Measurements from ENCODE around the gene CDK18. TPM values are rescaled to one million over a fixed set of nuclear protein-coding genes. Genes with fewer than 3 reads are reported as not detected.

CDK18 gene
- total and polyA plus RNA-seq, 2 donors = 1.8 to 5.4 TPM

DNA sequence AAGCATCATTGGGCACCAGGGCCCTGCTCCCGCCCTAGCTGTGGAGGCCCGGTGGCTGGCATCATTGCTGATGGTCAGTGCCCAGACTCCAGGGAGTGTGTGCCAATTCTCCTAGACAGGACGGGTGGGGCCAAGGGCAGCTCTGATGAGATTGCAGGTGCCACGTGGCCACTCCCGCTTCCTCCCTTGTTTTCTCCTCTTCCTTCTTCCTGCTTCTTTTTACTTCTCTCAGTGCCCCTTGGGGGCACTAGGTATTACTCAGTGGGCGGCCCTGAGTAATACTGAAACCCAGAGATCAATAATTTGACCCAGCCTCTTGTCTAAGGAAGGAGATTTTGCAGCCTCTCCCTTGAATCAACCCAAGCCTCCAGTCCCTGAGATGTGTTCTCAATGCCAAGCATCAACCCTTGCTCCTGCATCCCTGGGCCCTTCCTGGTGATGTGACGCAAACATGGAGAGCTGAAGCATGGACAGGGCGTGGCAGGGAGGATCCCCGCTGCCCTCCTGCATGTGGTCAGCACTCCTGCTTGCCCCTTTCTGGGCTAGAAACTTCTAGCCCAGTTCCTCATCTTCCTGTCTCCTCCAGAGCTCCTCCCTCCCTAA is 32.4 kb downstream of the CDK18 start:
- WGBS = 78% methylated on average over 9 of the region's 9 CpGs

DNA sequence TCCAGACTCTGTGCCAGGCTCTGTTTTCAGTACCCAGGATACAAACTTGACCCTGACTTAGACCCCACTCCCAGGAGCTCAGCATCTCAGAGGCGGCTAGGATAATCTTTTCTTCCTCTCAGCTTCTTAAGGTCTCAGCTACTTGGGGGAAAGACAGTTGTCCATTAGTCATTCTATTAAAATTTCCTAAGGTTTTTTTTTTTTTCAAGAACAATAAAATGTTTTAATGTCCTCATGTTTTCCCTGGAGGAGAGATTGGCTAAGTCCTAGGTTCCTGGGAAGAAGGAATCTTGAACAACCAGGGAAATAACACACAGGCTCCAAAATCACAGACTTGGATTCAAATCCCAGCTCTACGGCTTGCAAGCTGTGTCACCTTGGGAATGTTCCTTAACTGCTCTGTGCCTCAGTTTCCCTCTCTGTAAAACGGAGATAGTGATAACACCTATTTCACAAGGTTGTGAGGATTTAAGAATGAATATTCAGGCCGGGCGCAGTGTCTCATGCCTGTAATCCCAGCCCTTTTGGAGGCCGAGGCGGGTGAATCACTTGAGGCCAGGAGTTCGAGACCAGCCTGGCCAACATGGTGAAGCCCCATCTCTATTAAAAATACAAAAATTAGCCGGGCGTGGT is 33.0 kb downstream of the CDK18 start:
- WGBS = 96% methylated on average over 10 of the region's 10 CpGs
- no peaks in the 10 kb centered on the region for H3K4me1 ChIP-seq (ENCODE audit: control insufficient read depth in 2 of 2, insufficient read depth in 2 of 2, low read length in 2 of 2)
- H3K36me3 ChIP-seq (ENCODE audit: control insufficient read depth in 2 of 2, insufficient read depth in 2 of 2, low read length in 1 of 2) = no peaks in the 10 kb centered on the region
- H3K27ac ChIP-seq (ENCODE audit: low read depth in 1 of 2, low read length in 1 of 2) = no peak overlapping the region
- no peaks in the 10 kb centered on the region for H3K9me3 ChIP-seq (ENCODE audit: control insufficient read depth in 2 of 2, insufficient read depth in 1 of 2, low read length in 1 of 2)
- no peak for DNase-seq (ENCODE audit: low read depth in 6 of 9, low spot score in 9 of 9)
- peaks cover 0 to 30% of the 10 kb centered on the region in 2 donors for H3K27me3 ChIP-seq (ENCODE audit: control insufficient read depth in 2 of 2, insufficient read depth in 1 of 2, low read length in 1 of 2)
- no peak overlapping the region for H3K4me3 ChIP-seq (ENCODE audit: low read length in 2 of 2)

More for the DNA sequence above, 32.4 kb downstream of the CDK18 start:
- Histone ChIP-seq H3K4me1 (ENCODE audit: control insufficient read depth in 2 of 2, insufficient read depth in 2 of 2, low read length in 2 of 2) (no peaks in the 10 kb centered on the region), H3K4me3 (ENCODE audit: low read length in 2 of 2) (no peak overlapping the region), H3K27me3 (ENCODE audit: control insufficient read depth in 2 of 2, insufficient read depth in 1 of 2, low read length in 1 of 2) (peaks cover 0 to 24% of the 10 kb centered on the region in 2 donors), H3K9me3 (ENCODE audit: control insufficient read depth in 2 of 2, insufficient read depth in 1 of 2, low read length in 1 of 2) (no peaks in the 10 kb centered on the region), H3K27ac (ENCODE audit: low read depth in 1 of 2, low read length in 1 of 2) (no peak overlapping the region), H3K36me3 (ENCODE audit: control insufficient read depth in 2 of 2, insufficient read depth in 2 of 2, low read length in 1 of 2) (no peaks in the 10 kb centered on the region)
- DNase-seq (ENCODE audit: low read depth in 6 of 9, low spot score in 9 of 9) = no peak

DNA sequence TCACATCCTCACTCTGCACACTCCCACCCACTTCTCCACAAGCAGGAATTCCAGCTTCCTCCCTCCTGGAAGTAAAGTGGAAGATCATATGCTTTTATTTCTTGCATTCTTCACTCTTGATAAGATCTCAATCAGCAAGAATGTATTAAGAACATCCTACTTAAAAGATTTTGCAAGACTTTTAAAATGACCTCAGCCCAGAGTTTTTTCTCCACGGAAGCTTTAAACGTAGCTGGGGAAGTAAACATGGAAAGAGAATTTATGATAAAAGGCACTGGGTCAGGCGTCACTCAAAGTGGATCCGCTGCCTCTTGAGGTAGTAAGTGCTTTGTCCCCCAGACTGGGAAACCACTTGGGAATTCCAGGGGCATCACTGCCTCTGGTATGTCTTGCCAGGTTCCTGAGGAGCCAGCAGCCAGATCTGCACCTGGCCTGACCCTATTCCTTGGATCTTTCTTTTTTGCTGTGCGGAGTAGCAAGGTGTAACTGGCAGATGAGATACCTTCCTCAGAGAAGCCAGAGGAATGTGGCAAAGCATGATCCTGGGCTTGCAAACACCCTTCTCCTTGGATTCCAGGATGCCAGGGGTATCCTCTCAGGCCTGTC is 33.9 kb downstream of the CDK18 start:
- Histone ChIP-seq H3K4me3 (ENCODE audit: low read length in 2 of 2) (no peak overlapping the region), H3K36me3 (ENCODE audit: control insufficient read depth in 2 of 2, insufficient read depth in 2 of 2, low read length in 1 of 2) (no peaks in the 10 kb centered on the region), H3K4me1 (ENCODE audit: control insufficient read depth in 2 of 2, insufficient read depth in 2 of 2, low read length in 2 of 2) (no peaks in the 10 kb centered on the region), H3K27me3 (ENCODE audit: control insufficient read depth in 2 of 2, insufficient read depth in 1 of 2, low read length in 1 of 2) (peaks cover 0 to 38% of the 10 kb centered on the region in 2 donors), H3K27ac (ENCODE audit: low read depth in 1 of 2, low read length in 1 of 2) (no peak overlapping the region), H3K9me3 (ENCODE audit: control insufficient read depth in 2 of 2, insufficient read depth in 1 of 2, low read length in 1 of 2) (no peaks in the 10 kb centered on the region)
- 87% methylated on average over 5 of the region's 5 CpGs for WGBS
- DNase-seq (ENCODE audit: low read depth in 6 of 9, low spot score in 9 of 9) = no peak

DNA sequence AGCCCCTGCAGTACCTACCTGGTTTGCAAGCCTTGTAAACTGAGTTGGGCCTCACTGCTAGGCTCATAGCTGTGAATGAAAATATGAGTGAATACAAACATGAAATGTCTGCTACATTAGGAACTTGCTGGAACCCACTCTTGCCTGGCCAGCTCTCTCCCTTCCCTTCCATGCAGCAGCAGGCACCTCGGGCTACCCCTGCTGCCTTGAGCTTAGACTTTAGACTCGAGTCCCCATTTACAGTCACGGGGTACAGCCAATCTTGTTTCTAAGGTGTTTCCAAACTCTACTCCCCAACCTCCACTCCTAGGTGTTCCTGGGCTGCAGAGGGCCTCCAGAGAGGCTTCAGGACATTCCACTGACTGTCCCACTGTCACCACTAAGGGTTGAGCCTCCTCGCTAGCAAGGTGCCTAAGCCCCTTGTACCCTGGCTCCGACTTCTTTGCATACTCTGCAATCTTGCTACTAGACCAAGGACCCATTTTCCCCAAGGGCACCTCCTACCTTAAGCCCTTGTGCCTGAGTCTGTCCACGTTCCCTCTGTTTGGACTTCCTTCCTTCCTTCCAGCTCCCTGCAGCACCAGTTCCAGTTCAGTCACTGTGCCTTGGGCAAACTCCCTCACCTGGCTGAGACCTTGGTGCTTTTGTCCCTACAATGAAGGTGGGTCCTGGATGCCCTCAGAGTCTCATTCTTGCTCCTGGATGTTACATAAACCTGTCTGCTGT is 36.9 kb downstream of the CDK18 start:
- peaks cover 0 to 3% of the 10 kb centered on the region in 2 donors for H3K4me1 ChIP-seq (ENCODE audit: control insufficient read depth in 2 of 2, insufficient read depth in 2 of 2, low read length in 2 of 2)
- no peaks in the 10 kb centered on the region for H3K9me3 ChIP-seq (ENCODE audit: control insufficient read depth in 2 of 2, insufficient read depth in 1 of 2, low read length in 1 of 2)
- no peak overlapping the region for H3K4me3 ChIP-seq (ENCODE audit: low read length in 2 of 2)
- 89% methylated on average over 6 of the region's 6 CpGs for WGBS
- no peak for DNase-seq (ENCODE audit: low read depth in 6 of 9, low spot score in 9 of 9)
- H3K36me3 ChIP-seq (ENCODE audit: control insufficient read depth in 2 of 2, insufficient read depth in 2 of 2, low read length in 1 of 2) = no peaks in the 10 kb centered on the region
- H3K27me3 ChIP-seq (ENCODE audit: control insufficient read depth in 2 of 2, insufficient read depth in 1 of 2, low read length in 1 of 2) = peaks cover 2 to 65% of the 10 kb centered on the region in 2 donors
- no peak overlapping the region for H3K27ac ChIP-seq (ENCODE audit: low read depth in 1 of 2, low read length in 1 of 2)

DNA sequence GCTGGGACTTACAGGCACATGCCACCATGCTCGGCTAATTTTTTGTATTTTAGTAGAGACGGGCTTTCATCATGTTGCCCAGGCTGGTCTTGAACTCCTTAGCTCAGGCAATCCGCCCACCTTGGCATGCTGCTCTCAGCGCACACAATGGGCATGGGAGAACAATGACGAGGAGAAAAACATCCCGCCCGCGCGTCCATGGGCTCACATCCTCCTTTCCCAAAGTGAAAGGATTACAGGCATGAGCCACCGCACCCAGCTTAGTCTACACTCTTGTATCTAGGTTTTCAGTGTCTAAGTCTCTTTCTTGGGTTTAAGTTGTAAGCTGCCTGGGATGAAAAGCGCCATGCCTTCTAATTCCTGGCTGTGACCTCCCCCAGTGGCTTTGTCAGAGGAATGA is 37.9 kb downstream of the CDK18 start:
- no peaks in the 10 kb centered on the region for H3K36me3 ChIP-seq (ENCODE audit: control insufficient read depth in 2 of 2, insufficient read depth in 2 of 2, low read length in 1 of 2)
- peaks cover 2 to 61% of the 10 kb centered on the region in 2 donors for H3K27me3 ChIP-seq (ENCODE audit: control insufficient read depth in 2 of 2, insufficient read depth in 1 of 2, low read length in 1 of 2)
- H3K9me3 ChIP-seq (ENCODE audit: control insufficient read depth in 2 of 2, insufficient read depth in 1 of 2, low read length in 1 of 2) = no peaks in the 10 kb centered on the region
- no peak overlapping the region for H3K4me3 ChIP-seq (ENCODE audit: low read length in 2 of 2)
- H3K27ac ChIP-seq (ENCODE audit: low read depth in 1 of 2, low read length in 1 of 2) = no peak overlapping the region
- DNase-seq (ENCODE audit: low read depth in 6 of 9, low spot score in 9 of 9) = no peak
- peaks cover 0 to 3% of the 10 kb centered on the region in 2 donors for H3K4me1 ChIP-seq (ENCODE audit: control insufficient read depth in 2 of 2, insufficient read depth in 2 of 2, low read length in 2 of 2)
- 81% methylated on average over 11 of the region's 11 CpGs for WGBS

DNA sequence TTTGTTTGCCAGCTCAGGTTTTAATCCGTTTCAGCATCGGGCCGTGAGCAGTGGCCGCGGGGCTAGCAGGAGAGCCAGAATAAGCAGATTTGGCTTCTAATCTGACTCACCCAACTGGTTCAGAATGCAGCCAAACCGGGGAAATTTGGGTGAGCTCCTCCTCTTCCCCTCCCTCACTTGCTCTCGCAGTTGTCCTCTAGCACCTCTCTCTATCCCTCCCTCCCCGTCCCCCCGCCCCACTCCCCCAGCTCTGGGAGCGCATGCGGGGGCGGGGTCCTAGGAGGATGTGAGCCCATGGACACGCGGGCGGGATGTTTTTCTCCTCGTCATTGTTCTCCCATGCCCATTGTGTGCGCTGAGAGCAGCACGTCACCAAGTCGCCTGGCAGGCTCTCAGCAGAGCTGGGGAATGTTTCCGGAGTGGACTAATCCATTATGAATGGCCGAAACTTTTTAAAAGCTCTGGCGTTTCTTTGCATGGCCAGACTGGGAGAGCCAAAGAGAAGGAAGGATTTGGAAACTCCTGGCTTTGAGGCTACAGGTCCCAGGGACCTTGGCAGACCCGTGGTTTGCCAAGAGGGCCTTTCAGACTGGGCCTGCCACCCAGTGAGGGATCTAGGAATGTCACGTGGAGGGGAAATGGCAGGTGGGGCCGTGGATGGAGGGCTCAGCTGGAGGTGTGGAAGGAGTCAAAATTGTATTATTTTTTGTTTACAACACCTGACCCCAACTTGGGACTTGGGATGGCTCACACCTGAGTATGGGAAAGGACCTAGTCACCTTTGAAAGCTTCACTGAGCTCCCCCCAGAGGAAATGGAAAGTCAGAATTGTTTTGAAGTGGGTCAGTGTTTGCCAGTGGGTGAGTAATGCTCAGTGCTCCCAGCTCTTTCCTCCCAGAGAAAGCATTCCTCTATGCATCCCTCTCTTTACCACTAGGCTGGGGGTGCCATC is 39.2 kb downstream of the CDK18 start:
- no peaks in the 10 kb centered on the region for H3K9me3 ChIP-seq (ENCODE audit: control insufficient read depth in 2 of 2, insufficient read depth in 1 of 2, low read length in 1 of 2)
- H3K36me3 ChIP-seq (ENCODE audit: control insufficient read depth in 2 of 2, insufficient read depth in 2 of 2, low read length in 1 of 2) = no peaks in the 10 kb centered on the region
- peak in 1 of 9 donors; percentile 15 for DNase-seq (ENCODE audit: low read depth in 6 of 9, low spot score in 9 of 9)
- peaks cover 2 to 71% of the 10 kb centered on the region in 2 donors for H3K27me3 ChIP-seq (ENCODE audit: control insufficient read depth in 2 of 2, insufficient read depth in 1 of 2, low read length in 1 of 2)
- H3K4me3 ChIP-seq (ENCODE audit: low read length in 2 of 2) = no peak overlapping the region
- 2% methylated on average over 25 of the region's 25 CpGs for WGBS
- peaks cover 0 to 3% of the 10 kb centered on the region in 2 donors for H3K4me1 ChIP-seq (ENCODE audit: control insufficient read depth in 2 of 2, insufficient read depth in 2 of 2, low read length in 2 of 2)
- peak overlapping the region in 1 of 2 donors; percentile 55 for H3K27ac ChIP-seq (ENCODE audit: low read depth in 1 of 2, low read length in 1 of 2)

DNA sequence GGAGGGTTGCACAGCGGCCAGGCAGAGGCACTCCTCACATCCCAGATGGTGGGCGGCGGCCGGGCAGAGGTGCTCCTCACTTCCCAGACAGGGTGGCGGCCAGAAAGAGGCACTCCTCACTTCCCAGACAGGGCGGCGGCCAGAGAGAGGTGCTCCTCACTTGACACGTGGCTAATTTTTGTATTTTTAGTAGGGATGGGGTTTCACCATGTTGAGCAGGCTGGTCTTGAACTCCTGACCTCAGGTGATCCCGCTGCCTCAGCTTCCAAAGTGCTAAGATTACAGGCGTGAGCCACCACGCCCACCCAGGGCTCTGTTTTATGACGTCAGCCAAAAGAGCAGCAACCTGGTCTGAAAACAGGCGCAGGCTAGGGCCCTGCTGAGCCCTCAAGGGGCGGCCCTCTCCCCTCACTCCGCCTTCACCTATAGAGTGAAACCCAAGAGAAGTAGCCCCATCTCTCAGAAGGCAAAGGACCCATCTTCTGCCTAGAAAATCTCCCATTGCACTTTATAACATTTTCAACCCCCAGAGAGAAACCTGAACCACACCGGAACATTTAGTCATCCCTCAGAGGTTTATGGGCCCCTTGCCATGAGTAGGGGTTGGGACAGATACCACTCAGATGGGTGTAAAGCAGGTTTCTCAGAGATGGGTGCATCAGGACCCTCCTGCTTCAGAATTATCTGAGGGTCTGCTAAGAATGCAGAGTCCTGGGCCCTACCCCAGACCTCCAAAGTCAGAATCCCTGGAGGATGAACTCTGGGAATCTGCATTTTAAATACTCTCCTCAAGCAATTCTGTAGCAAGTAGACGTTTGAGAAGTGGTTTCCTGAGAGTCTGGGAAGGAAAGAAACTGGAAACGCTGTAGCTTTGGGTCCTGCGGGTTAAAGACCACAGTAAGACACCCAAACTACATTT is 40.8 kb downstream of the CDK18 start:
- H3K9me3 ChIP-seq (ENCODE audit: control insufficient read depth in 2 of 2, insufficient read depth in 1 of 2, low read length in 1 of 2) = no peaks in the 10 kb centered on the region
- no peak overlapping the region for H3K4me3 ChIP-seq (ENCODE audit: low read length in 2 of 2)
- H3K36me3 ChIP-seq (ENCODE audit: control insufficient read depth in 2 of 2, insufficient read depth in 2 of 2, low read length in 1 of 2) = no peaks in the 10 kb centered on the region
- H3K27me3 ChIP-seq (ENCODE audit: control insufficient read depth in 2 of 2, insufficient read depth in 1 of 2, low read length in 1 of 2) = peaks cover 2 to 72% of the 10 kb centered on the region in 2 donors
- no peak for DNase-seq (ENCODE audit: low read depth in 6 of 9, low spot score in 9 of 9)
- no peak overlapping the region for H3K27ac ChIP-seq (ENCODE audit: low read depth in 1 of 2, low read length in 1 of 2)
- WGBS = 84% methylated on average over 19 of the region's 19 CpGs
- H3K4me1 ChIP-seq (ENCODE audit: control insufficient read depth in 2 of 2, insufficient read depth in 2 of 2, low read length in 2 of 2) = peaks cover 0 to 3% of the 10 kb centered on the region in 2 donors

DNA sequence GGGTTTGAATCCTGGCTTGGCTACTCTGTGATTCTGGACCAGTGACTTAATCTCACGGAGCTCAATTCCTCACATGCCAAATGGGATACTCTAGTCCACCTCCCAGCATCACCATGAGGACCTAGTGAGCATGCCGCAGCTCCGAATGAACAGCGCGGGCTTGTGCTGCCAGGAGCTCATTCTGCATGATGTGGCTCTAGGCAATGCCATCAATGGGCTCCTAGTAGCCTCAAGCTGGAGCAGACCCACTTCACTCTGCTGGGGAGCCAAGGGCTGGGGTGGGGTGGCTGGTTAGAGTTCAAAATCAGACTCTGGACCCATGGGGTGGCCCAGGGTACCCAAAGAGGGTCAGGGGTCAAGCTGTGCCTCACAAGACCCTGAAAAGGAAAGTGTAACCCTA is 41.5 kb downstream of the CDK18 start:
- Histone ChIP-seq H3K4me3 (ENCODE audit: low read length in 2 of 2) (no peak overlapping the region), H3K36me3 (ENCODE audit: control insufficient read depth in 2 of 2, insufficient read depth in 2 of 2, low read length in 1 of 2) (no peaks in the 10 kb centered on the region), H3K9me3 (ENCODE audit: control insufficient read depth in 2 of 2, insufficient read depth in 1 of 2, low read length in 1 of 2) (no peaks in the 10 kb centered on the region), H3K27ac (ENCODE audit: low read depth in 1 of 2, low read length in 1 of 2) (no peak overlapping the region), H3K4me1 (ENCODE audit: control insufficient read depth in 2 of 2, insufficient read depth in 2 of 2, low read length in 2 of 2) (peaks cover 0 to 3% of the 10 kb centered on the region in 2 donors), H3K27me3 (ENCODE audit: control insufficient read depth in 2 of 2, insufficient read depth in 1 of 2, low read length in 1 of 2) (peaks cover 2 to 69% of the 10 kb centered on the region in 2 donors)
- WGBS = 95% methylated on average over 5 of the region's 5 CpGs
- no peak for DNase-seq (ENCODE audit: low read depth in 6 of 9, low spot score in 9 of 9)

All from thymus (tissue), 11 donors.